Fibroblast of skin of left biceps (primary cell): ENCODE data around the gene ATP9B.
"Not testable (repeated sequence)": the region's sequence is repeated elsewhere in the genome, so short reads cannot be mapped to it uniquely, and the experiment has no call there.

Experiments used
- DNase-seq, 2 experiments: peaks; one replicate each; pipeline ENCODE4 v3.0.0-alpha.2; 2013; ENCODE audit warnings: low read depth in 2 of 2

Gene ATP9B

DNA sequence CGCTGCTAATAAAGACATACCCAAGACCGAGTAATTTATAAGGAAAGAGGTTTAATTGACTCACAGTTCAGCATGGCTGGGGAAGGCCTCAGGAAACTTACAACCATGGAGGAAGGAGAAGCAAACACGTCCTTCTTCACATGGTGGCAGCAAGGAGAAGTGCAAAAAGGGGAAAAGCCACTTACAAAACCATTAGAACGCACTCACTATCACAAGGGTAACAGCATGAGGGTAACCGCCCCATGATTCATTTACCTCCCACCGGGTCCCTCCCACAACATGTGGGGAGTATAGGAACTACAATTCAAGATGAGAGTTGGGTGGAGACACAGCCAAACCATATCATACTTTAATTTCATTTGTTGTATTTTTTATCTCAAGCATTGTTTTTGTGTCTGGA, 67.5 kb downstream of the ATP9B start:
- DNase-seq: no peak

DNA sequence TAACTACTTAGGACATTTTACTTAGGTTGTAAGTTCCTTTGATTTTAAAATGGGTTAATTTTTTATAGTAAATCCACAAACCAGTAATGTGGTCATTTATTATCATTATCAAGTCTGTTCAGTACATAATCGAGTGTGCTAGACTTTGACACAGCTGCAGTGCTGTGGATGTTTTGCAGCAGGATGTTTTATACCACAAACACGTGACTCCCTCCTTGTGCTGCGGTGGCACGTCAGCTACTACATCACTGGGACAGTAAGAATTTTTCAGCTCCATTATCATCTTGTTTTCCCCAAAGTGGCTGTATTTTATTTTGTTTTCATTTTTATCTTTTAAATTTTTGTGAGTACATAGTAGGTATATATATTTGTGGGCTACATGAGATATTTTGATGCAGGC, 70.0 kb downstream of the ATP9B start:
- DNase-seq: no peak

DNA sequence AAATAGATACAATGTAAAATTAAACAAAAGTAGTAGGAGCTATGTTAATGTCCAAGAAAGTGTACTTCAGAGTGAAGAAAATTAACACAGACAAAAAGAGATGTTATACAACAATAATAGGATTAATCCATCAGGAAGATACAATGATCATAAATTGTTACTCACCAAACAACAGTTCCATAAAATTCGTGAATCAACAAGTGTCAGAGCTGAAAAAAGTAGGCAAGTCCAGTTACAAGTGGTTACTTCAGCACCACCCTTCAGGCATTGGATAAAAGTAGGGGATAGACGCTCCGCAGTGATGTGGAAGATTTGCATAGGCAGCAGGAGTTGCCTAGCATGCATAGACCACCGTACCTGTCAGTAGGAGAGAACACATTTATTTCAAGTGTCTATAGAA, 77.8 kb downstream of the ATP9B start:
- DNase-seq: no peak

DNA sequence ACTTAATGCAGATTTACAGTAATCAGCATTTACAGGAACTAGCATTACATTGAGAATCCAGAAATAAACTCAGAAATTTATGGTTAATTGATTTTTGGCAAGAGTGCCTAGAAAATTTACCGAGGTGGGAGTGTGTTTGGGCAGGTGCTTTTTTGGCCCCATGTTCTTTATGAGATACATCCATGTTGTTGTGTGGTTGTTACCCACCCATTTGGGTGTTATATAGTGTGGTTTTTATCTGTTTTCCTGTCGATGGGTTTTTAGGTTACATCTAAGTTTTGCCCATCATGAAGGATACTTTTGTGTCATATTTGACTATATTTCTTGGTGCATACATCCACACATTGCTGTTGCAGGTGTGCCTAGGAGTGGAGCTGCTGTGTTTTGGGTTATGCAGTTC, 82.0 kb downstream of the ATP9B start:
- no peak for DNase-seq

DNA sequence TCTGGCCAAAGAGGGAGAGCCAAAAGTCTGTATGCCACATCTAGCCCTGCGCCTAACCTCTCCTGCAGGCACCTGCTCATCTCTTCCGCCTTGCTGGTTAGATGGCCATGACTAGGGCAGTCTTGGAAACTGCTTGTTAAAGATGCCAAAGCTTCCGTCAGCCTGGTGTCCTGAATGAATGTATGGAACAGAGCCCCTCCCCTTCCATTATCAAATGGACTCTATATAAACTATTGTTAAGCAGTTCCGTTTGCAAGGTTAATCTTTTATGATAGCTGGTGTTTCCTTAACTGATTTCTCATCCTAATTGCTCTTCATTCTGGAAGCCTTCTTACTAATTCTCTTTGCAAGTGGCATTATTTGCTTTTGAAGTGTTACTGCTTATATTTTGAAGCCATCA, 87.1 kb downstream of the ATP9B start:
- no peak for DNase-seq

DNA sequence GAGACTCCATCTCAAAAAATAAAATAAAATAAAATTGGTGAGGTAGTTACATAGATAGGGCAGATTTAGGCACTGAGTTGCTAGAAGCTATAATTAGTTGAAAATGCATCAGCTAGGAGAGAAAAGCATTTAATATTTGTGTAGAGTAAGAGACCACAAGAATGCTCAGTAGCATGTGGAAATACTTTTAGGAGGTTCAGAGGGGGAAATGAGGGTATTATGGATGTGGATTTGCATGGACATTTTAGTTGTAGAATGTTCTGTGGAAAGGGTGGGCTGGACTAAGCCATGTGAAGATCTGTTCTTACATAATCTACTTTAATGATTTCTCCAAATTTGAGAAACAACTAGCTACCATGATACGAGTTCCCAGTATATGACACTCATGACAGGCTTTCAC, 95.5 kb downstream of the ATP9B start:
- DNase-seq: peak; percentile 28 to 31

DNA sequence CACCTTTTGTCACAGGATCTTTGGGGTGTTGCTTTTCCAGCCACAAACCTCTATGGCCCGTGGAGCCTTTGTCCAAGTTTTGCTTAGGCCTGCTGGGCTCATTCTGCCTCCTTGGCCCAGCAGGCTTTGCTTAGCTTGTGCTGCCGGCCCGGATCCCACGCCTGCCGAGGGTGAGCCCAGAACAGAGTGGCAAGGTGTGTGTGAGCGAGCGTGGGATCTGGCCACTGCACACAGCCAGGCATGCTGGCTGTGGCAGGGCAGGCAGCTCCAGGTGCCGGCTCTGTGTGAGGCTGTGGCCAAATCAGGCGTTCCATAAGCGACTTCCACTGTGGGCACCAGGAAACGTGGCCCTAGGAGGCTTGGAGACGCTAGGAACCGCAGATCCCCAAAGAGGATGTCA, 97.5 kb downstream of the ATP9B start:
- DNase-seq: no peak

DNA sequence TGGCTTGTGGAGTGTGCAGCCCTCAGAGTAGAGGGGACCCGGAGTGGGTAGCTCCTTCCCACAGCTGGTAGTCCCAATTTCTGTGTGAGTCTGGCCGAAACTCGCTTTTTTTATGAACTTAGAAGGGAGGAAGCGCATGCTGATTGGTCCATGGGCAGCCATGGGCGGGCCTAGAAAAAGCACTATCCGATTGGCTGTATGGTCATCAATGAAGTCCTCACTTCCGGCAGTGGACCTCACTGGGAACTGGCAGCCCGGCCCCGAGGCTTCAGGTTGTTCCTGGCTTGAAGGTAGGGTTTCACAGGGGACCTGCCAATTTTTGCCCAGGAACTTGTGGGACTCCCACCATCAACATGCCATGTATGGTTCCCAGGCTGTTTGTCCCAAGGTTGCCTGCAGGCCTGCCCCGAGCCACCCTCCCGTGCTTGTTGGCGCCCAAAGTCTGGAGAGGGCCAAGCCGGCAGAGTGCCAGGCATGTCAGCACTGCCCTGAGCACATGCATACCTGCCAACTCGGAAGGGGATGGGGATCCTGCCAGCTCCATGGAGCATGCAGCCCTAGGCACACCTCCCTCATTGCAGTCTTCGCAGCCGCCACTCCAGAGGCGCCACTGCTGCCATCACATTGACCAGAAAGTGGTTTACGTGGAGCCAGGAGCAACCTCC, 98.5 kb downstream of the ATP9B start:
- DNase-seq: no peak

DNA sequence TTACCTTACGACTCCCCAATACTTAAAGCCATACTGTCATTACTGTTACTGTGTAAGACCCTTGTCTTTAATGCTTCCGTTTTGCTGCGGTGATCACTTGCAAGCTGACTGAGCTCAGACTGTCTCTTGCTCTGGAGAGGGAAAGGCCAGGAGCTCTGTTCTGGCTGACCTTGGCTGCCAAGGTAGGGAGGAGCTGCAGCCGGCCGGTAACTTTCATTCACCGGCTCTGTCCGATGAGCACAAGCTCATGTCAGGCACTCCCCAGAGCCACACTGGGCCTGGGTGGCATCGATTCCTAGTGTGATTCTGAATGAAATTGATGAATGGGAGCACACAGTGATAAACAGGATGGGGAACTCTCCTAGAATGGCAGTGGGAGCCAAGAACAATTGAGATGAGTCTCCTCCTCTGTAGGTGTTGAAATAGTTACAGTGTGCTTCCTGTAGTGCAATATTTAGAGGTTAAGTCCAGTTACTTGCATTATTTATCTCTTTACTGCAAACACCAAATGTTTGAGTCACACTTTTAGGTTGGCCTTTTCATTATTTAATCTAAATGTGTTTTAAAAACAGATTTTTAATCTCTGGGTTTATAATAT, 100.9 kb downstream of the ATP9B start:
- no peak for DNase-seq

DNA sequence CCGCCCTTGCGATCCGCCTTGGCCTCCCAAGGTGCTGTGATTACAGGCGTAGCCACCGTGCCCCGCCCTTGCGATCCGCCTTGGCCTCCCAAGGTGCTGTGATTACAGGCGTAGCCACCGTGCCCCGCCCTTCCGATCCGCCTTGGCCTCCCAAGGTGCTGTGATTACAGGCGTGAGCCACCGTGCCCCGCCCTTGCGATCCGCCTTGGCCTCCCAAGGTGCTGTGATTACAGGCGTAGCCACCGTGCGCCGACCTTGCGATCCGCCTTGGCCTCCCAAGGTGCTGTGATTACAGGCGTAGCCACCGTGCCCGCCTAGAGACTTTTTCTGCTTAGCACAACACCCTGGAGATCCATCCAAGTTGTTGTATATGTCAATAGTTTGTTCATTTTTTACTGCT, 103.1 kb downstream of the ATP9B start:
- not testable (repeated sequence) for DNase-seq

DNA sequence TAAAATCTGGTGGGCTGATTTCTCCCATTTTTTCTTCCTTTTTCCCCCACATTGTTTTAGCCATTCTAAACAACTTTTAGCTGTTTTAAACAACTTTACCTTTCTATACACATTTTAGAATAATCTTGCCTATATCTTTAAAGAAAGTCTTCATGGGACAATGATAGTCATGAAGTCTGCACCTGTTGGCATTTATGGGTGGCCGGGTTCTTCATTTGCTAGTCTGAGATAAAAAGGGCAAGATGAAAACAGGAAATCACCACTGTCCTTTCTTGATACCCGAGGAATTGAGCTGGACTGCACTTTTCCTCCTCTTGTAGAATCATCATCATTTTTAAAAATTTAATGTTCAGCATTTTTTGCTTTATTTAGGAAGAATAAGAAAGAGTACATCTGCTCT, 104.5 kb downstream of the ATP9B start:
- no peak for DNase-seq

DNA sequence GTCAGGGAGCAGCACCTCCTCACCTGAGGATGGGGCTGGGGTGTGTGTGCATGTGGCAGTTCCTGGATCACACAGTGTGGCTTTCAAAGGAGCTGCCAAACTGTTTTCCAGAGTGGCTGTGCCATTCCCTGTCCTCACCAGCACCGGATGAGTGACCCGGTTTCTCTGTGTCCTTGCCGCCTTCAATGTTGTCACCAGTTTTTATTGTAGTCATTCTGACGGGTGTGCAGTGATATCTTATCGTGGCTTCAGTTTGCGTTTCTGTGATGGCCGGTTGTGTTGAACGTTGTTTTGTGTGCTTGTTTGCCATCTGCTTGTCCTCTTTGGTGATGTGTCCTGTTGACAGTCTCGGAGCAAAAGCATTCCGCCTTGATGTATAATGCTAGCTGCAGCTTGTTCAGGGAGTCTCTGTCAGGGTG, 108.9 kb downstream of the ATP9B start:
- DNase-seq: no peak

DNA sequence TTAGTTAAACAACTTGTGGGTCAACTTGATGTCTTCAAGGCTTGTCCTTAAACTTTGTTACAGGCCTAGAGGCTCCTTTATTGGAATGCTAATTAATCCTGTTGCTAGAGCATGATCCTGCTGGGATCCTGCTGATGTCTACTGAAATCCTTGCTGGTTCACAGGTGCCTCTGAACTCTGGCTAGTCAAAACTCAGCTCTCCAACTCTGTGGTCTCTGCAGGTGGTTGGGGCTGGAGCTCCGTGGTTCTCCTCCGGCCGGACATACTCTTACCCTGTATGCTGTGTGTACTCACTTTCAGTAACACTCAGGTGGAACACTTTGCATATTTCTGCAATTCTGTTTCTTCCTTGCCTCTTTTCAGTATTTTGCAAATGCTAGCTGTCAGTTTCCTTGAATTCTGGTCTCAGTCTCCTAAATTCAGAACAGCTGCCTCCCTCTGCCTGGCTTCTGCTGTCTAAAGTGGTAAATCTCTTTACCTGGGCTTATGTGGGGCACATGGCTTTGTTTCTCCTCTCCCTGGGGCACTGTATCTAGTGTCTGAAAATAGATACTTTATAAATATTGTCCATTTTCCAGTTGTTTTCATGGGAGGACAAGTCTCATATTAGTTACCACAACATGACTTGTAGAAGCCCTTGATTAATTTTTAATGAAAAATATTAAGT, 113.0 kb downstream of the ATP9B start:
- DNase-seq: no peak

DNA sequence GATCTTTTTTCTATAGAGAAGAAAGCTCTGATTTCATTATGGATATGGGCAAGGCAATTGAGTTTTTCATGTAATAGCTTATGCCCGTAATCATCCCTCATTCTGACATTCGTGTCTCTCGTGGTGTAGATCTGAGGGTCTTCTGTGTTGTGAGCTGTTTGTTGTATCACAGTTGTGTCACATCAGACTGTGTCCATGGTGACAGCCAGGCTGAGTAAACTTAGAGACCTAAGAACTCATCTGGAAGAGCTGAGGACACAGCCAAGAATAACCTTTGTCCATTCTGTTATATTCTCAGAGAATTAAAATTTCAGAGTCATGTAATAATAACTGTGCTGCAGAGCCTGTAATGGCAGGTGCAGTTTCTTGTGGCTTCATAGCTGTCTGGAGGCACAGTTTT, 116.5 kb downstream of the ATP9B start:
- no peak for DNase-seq

DNA sequence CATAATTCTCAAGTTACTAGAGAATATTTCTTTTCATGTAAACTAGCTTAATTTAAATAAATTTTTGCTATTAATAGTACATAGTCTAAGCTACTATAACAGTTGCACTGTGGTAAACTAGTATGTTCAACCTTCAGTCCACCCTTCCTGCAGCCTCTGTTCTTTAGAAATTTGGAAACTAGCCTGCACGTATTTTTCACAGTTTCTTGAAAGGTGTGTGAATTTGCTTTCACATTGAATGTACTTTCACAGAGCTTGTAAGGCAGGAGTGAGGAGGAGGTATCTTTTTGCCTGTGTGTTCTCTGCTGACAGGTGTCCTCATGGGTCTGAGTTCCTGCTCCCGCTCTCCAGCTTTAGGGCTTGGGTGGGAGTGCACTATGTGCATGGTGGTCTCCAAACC, 117.5 kb downstream of the ATP9B start:
- DNase-seq: no peak

DNA sequence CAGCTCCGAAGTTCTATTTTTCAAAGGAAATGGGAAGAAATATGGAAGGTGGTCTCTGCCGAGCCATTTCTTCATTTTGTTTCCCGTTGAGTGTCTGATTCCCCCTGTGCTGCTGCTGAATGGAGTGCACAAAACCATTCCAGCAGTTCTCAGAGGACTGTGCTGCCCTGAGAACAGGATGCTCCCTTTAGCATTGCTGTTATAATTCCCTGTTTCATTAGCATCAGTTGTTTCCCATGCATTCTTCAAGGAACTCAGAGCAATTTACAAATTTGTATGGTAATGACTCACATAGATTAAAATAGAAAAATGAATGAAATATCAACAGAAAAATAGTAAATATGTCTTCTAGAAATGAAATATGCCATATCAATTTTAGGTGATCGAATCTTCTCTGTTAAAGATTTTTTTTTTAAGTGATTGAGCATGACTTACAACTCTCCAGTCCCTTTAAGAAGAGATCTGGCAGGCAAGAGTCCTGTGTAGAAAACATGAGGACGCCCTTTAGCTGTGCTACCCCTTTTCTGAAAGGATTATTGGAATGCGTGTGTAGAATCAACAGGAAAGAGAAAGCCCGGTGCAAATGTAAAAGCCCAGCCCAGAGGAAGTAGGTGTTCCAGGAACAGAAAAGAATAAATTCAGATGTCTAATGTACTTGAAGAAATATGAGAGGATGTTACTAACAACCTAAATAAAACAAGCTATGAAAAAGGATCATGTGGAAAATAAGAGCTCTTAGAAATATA, 118.5 kb downstream of the ATP9B start:
- no peak for DNase-seq

DNA sequence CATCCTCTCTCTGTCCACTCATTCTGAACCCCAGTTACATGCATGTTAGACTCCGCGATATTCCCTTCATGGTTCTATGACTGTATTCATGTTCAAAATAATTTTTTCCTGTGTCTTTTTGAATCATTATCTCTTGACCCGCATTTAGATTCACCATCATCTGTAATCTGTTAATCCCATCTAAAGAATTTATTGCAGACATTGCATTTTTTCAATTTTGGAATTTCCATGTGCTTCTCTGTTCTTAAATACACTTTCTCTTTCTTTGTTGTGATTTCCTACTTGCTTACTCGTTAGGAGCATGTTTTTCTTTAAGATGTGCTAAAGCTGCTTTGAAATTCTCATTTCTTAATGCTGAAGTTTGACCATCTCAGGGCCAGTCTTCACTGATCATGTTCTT, 122.2 kb downstream of the ATP9B start:
- DNase-seq: no peak

DNA sequence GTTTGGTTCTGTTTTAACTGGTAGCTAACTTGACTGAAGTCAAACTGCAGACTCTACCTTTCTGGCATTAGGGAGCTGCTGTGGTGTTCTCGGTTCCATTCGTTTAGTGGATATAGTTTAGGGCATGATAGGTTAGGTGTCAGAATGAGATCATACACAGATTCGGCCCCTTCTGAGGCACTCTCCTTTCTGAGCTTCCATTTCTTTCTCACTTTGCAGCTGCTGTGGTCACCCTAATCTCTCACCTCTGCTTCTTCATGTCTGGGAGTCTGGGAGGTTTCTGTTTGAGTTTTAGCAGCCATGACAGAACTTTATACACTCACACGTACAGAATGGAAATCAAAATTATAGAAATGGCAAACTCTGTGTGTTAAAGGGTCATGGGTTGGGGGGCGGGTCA, 122.8 kb downstream of the ATP9B start:
- DNase-seq: no peak

DNA sequence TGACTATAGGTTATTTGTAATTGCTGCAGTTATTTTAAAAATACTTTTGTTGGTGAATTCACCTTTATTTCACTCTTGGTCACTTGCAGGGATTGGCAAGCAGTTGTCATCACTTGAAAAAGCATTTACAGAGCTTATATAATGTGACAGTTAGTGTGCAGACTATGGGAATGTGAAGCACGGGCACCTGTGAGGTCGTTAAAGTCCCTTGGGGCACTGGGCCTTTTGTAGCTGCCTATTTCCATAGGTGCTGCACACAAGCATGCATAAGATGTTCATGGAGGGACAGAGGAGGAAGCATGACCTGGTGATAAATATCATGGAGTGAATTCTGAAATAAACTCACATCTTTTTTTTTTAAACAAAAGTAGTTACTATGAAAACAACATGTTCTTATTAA, 124.6 kb downstream of the ATP9B start:
- DNase-seq: no peak

DNA sequence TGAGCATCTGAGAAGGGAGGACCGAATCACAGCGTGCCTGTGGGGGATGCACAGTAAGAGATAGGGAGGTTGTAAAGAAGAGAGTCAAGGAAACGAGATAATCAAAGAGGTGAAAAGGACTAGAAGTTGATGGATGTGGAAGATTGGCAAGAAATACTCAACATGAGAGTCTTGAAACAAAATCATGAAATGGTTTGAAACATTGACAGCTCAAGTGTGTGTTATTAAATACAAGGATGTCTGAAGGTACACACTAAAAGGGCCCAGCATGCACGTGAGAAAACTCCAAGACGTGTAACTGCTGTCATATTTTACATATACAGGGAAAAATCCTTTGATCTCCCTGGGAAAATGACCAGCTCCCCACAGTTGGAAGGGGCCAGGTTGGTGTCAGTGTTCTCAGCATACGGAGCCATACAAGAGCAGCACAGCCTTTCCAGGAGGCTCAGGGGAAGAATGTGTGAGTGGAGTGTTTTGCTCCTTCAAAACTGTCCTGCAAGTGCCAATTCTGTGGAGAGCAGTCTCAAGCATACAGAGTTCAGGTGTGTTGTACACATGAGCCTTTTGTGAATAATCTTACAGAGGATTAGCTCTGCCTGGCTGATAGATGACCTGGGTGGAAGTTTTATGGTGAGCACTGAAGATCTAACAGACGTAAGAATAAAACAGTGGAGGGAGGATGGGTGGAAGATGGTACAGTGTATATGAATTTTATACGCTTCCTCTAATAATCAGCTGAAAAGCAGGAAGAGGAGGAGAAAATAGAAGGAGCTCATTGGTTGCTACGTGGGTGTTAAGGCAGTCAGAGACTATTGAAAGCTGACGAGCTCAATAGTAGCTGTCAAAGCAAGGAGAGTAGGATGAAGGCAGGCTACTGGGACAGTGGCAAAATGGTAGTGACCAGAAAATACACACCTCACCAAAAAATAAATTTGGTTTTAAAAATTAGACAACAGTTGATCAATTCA, 126.8 kb downstream of the ATP9B start:
- DNase-seq: no peak

DNA sequence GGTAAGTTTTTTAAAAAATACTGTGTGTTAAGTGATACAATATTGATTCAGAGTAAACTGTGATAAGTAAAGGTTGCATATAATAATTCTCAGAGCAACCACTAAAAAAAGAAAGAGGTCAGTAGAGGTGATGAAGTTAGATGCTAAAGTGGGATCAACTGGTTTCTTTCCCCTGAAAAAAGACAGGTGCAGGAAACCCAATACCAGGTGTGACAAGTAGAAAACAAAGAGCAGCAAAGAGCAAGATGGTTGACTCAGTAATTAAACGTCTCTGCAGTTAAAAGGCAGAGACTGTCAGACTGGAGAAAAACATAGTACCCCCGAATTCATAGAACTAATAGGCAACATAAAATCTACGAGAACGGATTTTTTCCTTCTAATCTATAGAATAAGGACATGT, 128.3 kb downstream of the ATP9B start:
- no peak for DNase-seq
